AG20443 (cell line): Measurements from ENCODE around the gene TRERF1.
"Not testable (repeated sequence)": the region's sequence is repeated elsewhere in the genome, so short reads cannot be mapped to it uniquely, and the experiment has no call there.

Experiments used
- DNase-seq: peaks from one replicate; pipeline ENCODE4 v3.0.0; 2012; ENCODE audit warnings: low spot score, mixed read lengths

Gene TRERF1

GRCh38 chr6:42451333-42452170, at the start of gene TRERF1:
TRERF1 (minus strand) TSS chr6:42451926; CDS start chr6:42269590, 182,336 bp downstream.
- peak; percentile 56 for DNase-seq

- no peak for DNase-seq
These were observed 46.9 kb upstream of the TRERF1 start for GRCh38 chr6:42498473-42499128.

- DNase-seq = no peak
These were observed 42.3 kb upstream of the TRERF1 start for GRCh38 chr6:42493914-42494539.

GRCh38 chr6:42488129-42488528, 36.4 kb upstream of the TRERF1 start:
- no peak for DNase-seq

- no peak for DNase-seq
These were observed 32.5 kb upstream of the TRERF1 start for GRCh38 chr6:42484261-42484660.

- no peak for DNase-seq
These were observed 30.4 kb upstream of the TRERF1 start for GRCh38 chr6:42482174-42482573.

GRCh38 chr6:42471714-42472113, 20.0 kb upstream of the TRERF1 start:
- DNase-seq = no peak

- no peak for DNase-seq
These were observed 19.4 kb upstream of the TRERF1 start for GRCh38 chr6:42471142-42471541.

GRCh38 chr6:42468273-42468672, 16.5 kb upstream of the TRERF1 start:
- no peak for DNase-seq

GRCh38 chr6:42467651-42468050, 15.9 kb upstream of the TRERF1 start:
- DNase-seq = no peak

- not testable (repeated sequence) for DNase-seq
These were observed 14.7 kb upstream of the TRERF1 start for GRCh38 chr6:42466470-42466869.

- no peak for DNase-seq
These were observed 10.8 kb upstream of the TRERF1 start for GRCh38 chr6:42462474-42462972.

- DNase-seq = peak; percentile 51
These were observed 9.2 kb upstream of the TRERF1 start for GRCh38 chr6:42460883-42461282.

GRCh38 chr6:42459888-42460287, 8.2 kb upstream of the TRERF1 start:
- no peak for DNase-seq

- DNase-seq = no peak
These were observed 2.7 kb upstream of the TRERF1 start for GRCh38 chr6:42454428-42454791.

- peak; percentile 81 for DNase-seq
These were observed 2.1 kb upstream of the TRERF1 start for GRCh38 chr6:42453654-42454427.

GRCh38 chr6:42453031-42453653, 1.4 kb upstream of the TRERF1 start:
- DNase-seq = peak; percentile 97

- DNase-seq = peak; percentile 72
These were observed 675 bp upstream of the TRERF1 start for GRCh38 chr6:42452171-42453030.

- peak; percentile 45 for DNase-seq
These were observed 1.0 kb downstream of the TRERF1 start for GRCh38 chr6:42450477-42451332.
